GM19023 (cell line): ENCODE data around the gene GRM1.
A peak's percentile ranks its signal among the peaks of the same experiment; 100 is the strongest.

Experiments used
- ATAC-seq: cut with Tn5 transposase; IDR thresholded peaks from one replicate; pipeline ENCODE4 v1.9.1; 2021; ENCODE audit warnings: mild to moderate bottlenecking, moderate library complexity; ENCODE audit not compliant: unreplicated experiment

GRM1 gene

DNA sequence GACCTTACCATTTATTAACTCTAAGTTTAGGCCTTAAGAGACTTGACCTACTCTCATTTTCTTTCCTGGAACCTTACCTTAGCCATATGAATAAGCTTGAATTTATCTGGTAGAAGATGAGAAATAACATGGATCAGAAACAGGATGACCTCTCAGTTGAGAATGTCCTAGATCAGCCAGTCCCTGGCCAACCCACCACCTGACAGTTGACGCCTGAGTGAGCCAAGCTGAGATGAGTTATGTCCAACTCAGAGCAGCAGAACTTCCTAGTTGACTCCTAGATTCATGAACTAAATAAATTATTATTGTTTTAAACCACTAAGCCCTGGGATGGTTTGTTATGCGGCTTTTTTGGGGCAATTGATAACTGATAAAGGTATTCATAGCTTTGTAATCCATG is 281.8 kb downstream of the GRM1 start:
- ATAC-seq: no peak

DNA sequence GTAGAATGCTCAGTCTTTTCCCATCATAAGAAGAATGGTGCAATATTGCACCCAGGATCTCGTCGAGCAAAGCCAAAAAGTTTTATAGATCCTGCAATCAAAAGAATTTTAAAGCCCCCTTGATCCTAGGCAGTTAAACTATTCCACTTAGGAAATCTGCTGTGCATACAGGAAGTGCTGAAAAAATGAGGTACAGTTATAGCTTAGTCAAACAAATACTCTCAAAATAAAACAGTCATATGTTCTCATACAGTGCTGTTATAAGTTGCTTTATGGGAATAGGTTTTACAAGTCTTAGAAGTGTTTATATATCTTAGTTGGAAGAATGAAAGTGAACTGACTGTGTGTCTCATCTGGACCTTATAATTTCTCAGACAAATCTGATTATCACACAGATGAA is 282.2 kb downstream of the GRM1 start:
- no peak for ATAC-seq

DNA sequence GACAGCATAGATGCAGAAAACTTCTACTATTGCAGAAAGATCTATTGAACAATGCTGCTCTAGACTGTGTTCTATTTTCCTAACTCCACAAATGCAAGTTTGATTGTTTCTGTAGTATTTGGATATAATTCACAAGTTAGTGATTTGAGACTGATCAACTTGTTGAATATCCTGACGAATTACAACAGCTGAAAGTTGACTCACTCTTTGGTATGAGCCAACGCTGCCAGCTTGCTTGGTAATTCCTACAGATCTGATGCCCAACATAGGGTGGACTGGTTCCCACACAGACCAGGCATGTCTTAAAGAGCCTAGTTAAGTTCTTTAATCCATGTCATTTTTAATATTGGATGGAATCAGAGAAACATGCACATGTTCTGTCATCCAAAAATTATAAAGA is 283.7 kb downstream of the GRM1 start:
- no peak for ATAC-seq

DNA sequence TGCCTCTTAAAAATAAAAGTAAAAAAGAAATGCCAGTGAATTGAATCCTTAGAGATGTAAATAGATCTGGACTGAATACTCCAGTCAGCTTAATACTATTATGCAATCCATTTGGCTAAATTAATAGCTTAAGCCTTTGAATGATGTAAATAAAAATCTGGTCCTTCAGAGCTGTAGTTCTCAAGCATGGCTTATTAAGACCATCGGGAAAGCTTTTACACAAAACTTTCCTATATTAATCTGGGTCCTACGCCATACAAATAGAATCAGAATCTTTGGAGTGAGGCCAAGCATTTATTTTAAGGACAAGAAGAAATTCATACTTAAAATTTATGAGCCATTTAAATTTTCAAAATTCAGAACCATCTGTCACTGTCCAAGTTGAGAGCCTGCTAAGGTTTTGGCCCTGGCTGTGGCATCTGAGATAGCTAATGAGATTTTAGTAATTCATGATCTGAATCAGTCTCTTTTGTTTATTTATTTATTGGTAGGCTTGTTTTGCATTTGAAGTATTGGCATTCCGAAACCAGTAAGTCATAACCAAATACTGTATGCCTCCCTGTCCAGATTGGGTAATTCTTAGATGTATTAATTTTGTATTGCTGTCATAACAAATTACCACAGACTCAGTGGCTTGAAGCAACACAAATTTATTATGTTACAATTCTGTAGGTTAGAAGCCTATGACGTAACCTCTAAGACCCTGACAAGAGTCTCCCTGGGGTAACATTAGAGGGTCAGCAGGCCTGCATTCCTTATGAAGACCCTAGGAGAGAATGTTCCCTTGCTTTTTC is 286.7 kb downstream of the GRM1 start:
- ATAC-seq: no peak

DNA sequence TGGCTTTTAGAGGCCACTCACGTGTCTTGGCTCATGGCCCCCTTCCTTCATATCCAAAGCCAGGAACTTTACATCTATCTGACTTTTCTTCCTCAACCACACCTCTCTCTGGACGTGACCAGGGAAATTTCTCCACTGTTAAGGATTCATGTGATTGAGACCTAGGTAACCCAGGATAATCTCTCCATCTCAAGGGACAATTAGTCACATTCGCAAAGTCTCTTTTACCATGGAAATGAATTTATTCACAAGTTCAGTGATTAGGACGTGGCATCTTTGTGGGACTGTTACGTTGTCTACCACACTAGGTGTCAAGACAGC is 287.3 kb downstream of the GRM1 start:
- ATAC-seq: no peak

DNA sequence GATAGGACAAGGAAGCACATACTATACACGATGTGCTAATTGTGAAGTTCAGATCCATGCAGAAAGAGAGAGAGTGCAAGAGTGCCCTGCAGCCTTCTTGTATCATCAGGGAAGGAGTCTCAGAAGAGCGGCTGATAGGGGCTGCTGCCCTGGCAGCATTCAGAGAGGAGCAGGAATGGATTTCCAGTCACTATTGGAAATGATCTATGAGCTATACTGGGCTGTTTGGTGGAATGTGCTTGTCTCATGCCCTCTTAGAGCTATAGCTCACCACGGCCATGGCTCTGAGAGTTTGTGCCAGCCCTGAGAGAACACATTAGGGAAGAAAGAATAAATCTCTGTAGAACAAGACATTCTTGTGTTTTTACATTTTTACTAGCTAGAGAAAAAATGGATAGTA is 302.2 kb downstream of the GRM1 start:
- ATAC-seq: no peak

DNA sequence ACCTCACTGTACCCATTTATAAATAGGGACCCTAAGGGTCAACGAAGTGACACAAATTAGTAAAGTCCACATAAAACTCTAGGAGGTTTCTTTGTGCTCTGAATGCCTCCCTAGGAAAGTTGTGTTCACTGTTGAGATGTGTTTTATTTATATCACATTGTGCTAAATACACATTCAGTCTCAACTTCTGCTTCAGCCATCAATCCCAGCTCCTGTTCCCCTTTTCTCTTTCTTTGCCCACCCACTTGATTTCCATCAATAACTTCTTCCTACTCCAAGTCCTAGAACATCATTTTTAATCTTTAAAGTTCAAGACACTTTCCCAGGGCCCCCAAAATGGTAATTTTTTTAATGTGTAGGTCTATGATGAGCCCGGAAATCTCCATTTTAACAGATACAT is 306.5 kb downstream of the GRM1 start:
- no peak for ATAC-seq

DNA sequence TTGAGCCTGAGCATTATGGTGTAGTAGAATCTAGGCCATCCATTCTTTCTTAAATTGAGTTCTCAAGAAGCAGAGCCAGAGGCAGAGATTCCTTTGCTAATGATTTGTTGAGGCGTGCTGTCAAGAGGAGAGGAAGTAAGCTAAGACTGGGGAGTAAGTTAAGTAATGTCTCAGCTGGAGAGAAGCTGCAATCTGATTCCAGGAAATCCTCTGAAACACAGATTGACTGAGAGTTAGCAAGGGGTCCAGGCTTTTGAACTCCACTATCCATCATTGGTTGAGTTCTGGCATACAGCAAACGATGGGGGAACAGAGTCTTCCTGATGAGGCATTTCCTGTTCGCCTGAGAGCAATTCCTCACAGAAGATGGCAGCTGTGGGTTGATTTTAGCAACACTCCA is 307.3 kb downstream of the GRM1 start:
- no peak for ATAC-seq

DNA sequence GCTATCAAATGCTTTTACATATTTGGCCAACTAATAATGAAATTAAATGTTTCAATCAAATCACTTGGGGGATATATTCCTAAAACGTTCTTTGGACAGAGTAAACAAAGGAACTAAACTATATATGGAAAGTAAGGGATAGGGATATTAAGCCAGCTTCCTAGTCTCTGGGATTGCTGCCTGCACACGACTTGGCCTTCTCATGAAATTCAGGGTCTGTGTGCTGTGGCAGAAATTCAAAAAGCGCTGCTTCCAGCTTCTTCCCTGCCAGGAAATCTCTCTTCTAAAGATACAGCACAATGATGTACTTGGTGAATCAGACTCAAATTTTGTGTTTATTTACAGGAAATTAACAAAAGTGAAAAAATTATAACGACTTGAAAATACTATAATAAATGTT is 308.5 kb downstream of the GRM1 start:
- no peak for ATAC-seq

DNA sequence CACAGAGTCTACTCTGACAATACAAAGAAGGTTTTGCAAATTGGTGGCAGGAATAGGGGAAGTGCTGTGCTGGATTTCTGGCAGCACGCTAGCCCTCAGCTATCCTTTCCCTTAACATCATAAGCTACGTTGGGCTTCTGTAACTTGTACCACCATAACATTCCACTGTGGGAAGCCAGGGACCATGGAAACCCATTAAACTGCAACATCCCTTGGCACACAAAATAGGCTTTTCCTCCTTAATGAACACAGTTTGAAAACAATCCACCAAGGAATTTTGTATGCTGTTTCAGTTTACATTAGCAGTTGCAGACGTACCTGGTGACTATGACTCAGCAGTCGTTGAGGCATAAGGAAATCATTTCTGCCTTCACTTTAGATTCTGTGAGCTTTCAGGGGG is 310.9 kb downstream of the GRM1 start:
- no peak for ATAC-seq

DNA sequence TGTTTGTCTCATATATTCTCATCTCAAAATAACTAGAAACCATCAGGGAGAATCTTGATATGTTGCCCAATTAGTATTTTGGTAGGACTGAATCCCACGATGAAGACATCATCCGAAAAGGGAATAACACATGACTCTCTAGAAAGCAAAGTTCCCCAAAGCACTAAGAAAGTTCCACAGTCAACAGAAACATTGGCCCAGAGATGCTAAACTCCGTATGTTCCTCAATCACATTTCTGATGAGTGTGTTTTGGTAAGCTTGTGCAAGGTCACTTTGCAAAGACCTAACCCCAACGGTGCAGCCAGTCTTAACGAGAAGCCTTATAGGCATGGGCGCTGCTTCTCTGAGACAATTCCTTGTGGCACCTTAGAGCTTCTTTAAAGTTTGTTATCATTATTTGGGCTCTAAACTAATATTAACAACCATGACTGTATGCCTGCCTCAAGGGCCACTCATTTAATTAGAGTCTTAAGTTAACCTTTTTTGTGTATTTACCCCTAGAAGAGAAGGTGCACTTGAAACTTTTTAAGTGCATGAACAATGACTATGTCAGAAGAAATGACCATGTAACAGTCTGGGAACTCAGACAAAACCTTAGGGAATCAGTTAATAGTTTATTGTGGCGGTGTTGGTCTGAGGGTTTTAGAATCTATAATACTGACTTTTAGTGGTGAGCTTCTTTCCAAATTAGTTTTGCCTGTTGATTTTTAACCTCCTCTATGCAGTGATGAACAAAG is 312.8 kb downstream of the GRM1 start:
- no peak for ATAC-seq

DNA sequence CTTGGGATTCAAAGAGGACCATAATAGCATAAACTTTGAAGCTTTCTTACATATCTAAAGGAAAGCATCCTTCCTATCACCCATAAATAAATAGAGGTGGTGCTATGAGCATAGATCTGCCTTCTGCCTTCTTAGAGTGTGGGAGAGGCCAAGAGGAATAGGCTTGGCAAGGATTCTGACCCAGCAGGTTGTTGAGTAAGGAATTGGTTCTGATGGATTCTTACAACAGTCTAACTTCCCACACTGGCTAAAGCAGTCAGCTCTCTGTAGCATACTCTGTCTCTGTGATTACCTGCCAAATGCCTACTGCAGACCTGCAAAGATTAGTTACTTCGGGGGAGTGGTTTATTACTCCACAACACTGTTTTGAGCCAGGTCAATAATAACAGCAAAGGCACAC is 316.7 kb downstream of the GRM1 start:
- no peak for ATAC-seq

DNA sequence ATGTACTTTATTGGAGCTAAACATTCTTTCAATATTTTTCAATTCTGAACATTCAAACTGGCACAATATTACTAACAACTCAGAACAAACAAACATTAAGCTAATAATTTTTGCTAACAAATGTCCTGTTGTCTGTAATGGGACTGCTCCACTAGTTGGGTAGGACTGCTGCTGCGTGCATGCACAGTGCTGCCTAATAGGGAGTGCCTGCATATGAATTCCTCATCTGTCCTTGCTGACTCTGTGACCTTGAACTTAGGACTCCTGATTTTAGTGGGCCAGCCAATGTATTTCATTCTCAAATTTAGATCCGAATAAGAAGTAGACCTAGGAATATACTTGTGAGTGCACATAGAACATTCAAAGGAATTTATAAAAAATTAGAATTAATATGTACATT is 318.2 kb downstream of the GRM1 start:
- no peak for ATAC-seq

DNA sequence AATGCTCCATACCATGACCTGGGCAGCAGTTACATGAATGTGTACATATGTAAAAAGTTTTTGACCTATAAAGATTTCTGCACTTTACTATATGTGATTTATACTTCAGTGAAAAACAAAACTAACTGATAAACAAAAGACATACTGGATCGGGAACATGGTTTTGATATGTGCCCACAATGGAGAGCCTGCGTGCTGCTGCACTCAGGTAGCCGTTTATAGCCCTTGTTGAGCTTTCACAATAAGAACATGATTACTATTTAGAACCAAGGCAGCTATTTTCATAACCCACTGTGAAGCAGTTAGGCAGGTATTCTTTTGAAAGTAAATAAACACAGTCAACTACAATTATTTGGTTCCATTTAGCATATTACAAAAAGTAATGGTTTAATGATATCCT is 318.8 kb downstream of the GRM1 start:
- no peak for ATAC-seq

DNA sequence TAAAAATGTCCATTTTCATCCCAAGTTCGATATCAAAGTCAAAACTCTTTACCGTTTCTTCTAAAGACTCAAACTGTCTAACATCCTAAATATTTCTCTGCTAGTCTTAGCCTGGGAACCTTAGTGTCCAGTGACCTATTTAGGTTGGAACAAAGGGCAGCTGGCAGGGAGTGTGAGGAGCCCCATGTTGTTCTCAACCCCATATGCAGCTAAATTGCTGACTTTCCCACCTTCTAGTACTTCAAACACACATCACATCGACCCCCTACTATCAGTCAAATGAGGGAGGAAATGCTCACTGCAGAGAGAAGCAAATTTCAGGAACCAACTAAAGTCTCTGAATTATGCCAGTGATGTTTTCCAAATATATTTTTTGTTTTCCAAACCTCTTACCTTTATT is 322.2 kb downstream of the GRM1 start:
- no peak for ATAC-seq

DNA sequence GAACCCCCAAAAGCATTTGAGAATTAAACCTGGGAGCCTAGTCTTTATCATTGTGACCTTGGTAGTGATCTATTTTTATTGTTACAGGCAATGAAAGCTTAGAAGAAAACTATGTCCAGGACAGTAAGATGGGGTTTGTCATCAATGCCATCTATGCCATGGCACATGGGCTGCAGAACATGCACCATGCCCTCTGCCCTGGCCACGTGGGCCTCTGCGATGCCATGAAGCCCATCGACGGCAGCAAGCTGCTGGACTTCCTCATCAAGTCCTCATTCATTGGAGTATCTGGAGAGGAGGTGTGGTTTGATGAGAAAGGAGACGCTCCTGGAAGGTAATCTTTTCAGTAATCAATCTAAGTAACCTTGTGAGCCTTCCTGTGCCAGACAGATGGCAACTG is 323.3 kb downstream of the GRM1 start:
- no peak for ATAC-seq

DNA sequence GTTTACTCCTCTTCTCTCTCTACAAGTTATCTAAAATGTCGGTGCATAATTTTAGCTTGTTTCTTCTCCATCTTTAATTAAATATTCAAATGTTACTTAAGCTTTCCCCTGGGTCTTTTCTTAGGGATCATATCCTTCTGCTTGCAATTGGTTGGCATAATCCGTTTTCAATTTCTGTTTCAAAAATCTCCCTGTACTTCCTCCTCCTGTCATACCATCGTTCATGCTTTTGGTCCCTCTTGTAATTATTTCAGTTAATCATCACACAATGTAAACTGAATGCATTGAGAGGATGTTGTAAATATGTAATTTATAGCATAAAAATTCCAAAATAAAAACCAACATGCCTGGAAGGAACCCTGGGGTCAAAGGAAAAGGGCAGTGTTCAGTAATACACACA is 325.6 kb downstream of the GRM1 start:
- no peak for ATAC-seq

DNA sequence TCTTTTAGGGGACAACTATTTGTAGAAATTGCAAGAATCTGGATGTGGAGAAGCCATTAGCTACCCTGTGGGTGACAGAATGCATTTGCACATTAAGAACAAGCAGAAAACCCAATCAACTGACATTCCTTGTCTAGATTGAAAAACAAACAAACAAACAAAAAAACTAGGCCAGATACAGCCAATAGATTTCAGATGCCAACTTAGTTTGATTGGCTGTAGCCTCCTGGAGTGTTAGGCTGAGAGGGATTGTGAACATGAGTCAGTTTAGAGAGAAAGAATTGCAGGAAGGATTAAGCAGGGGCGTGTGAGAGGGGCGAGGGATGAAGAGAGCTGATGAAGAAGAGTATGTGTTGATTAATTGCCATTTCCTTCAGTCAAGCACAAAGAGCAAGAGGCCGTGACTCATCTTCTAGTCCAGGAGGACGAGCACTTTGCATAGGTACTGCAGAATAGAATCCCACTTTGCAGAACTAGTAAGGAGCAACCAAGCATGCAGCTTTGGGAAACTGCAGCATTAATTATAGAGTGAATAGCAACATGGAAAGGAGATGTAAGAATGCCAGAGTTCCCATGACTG is 326.7 kb downstream of the GRM1 start:
- no peak for ATAC-seq

DNA sequence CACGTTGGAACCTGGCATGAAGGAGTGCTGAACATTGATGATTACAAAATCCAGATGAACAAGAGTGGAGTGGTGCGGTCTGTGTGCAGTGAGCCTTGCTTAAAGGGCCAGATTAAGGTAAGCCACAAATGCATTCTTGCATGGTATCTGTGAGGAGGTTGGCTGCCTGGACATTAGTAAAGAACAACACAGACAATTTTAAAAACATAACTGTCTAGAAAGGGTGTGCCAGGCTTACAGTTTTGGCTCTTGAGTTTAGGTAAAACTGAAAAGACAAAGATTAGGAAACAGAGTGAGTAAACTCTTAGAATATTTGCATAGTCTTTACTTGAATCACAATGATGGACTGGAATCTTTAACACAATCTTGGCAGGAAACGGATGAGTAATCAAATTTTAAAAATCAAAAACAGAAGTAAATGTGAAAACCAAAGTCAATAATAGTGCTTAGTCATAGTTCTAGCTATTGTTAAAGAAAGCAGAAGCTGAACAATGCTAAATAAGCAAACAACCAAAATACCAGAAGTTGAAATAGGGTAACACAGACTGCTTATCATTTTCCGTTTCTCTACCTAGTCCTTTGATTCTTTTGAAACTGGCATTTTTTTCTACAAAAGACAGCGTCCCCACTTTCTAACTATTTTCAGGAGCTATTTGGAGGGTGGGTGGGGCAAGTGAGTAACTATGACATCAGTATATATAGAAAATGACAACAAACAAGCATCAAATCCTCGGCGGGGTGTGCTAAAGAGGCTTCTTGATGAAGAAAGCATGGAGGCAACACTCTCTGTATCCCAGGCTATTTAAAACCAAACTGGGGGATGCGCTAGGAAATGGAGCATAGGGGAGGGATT is 328.9 kb downstream of the GRM1 start:
- peak; percentile 54 for ATAC-seq

DNA sequence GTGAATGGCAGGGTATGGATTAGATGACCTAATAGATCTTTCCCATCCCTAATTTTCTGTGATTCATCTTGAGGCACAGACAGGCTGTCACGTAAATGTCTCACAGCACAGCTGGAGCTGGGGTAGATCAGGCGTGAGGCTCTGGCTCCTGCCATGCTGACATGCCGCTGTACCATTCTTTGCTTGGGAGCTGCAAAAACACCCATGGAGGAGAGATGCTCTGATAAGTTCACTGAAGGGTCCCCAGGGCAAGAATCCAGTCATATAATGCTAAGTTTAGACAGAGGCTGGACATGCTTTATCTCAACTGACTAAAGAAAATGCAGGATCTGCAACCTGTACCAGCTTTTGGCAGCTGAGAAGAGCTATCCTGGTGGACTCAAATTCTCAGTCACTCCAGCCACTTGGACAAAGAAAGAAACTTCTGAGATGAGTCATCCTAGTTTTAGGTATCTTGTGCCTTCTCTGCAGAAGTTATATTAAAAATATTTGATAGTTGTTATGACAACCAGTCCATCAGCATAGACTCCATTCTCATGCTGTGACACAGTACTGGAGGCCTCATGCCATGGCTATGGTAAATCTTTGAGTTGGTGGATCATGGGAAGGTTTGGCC is 329.7 kb downstream of the GRM1 start:
- no peak for ATAC-seq

DNA sequence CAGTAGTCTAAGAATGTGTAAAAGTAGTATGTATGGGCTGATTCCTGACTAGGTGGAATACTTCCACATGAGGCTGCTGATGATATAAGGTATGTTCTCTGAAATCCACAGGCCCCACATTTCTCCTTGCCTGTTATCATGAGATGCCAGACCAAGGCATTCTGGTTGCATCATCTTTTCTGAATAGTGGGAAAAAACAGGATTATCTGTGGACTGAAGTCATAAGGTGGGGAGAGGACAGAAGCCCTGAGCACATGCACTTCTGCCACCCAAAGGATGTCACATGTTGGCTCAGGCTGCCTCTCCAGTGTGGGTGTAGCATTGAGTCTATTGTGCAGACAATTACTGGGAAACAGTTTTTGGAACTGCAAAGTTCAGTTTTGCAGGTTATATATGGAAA is 330.3 kb downstream of the GRM1 start:
- ATAC-seq: no peak
